Measurements from ENCODE around the gene STRA8.

GRCh38 chr7:135300913-135301765 is 67.5 kb downstream of the STRA8 start:
- TF ChIP-seq EZH2 (optimal IDR thresholded peaks at IDR 0.05; ENCODE audit: low read depth, low read length) (no peak), CTCF (IDR thresholded peaks at IDR 0.05; ENCODE audit: low read length) (no peak)

Data from MM.1S (cell line).